KMS-11 (cell line): ENCODE data around the gene APRT.
"Not testable (repeated sequence)": the region's sequence is repeated elsewhere in the genome, so short reads cannot be mapped to it uniquely, and the experiment has no call there.

Experiments used
- H2AFZ ChIP-seq: fragments of 200-600 bp; sonication (generic); 2 replicates; pipeline ENCODE4 v1.6.1; 2016; ENCODE audit warnings: antibody characterized with exemption, mixed run types, low read depth
- H3K27ac ChIP-seq: fragments of 200-600 bp; sonication (generic); 2 replicates; pipeline ENCODE4 v1.6.1; 2016; ENCODE audit warnings: mild to moderate bottlenecking, mixed run types
- H3K27me3 ChIP-seq: fragments of 200-600 bp; sonication (generic); 2 replicates; pipeline ENCODE4 v1.6.1; 2017; ENCODE audit warnings: mild to moderate bottlenecking, low read depth, mixed run types, moderate library complexity; ENCODE audit not compliant: insufficient read depth
- H3K36me3 ChIP-seq: fragments of 200-600 bp; sonication (generic); 2 replicates; pipeline ENCODE4 v1.6.1; 2017; ENCODE audit warnings: mild to moderate bottlenecking, mixed run types; ENCODE audit not compliant: insufficient read depth
- H3K4me1 ChIP-seq: fragments of 200-600 bp; sonication (generic); 2 replicates; pipeline ENCODE4 v1.6.1; 2016; ENCODE audit warnings: mild to moderate bottlenecking, low read depth, mixed run types; ENCODE audit not compliant: poor library complexity, severe bottlenecking
- H3K4me2 ChIP-seq: fragments of 200-600 bp; sonication (generic); 2 replicates; pipeline ENCODE4 v1.7.0; 2016; ENCODE audit warnings: mild to moderate bottlenecking, mixed run types
- H3K4me3 ChIP-seq: fragments of 200-600 bp; sonication (generic); IDR thresholded peaks from 2 replicates; pipeline ENCODE4 v1.6.1; 2017; ENCODE audit warnings: low read depth, low read length, mixed read lengths; ENCODE audit not compliant: insufficient read depth
- H3K79me2 ChIP-seq: fragments of 200-600 bp; sonication (generic); 2 replicates; pipeline ENCODE4 v1.6.1; 2016; ENCODE audit warnings: low read depth, mixed run types; ENCODE audit not compliant: insufficient read depth
- H3K9ac ChIP-seq: fragments of 200-600 bp; sonication (generic); 2 replicates; pipeline ENCODE4 v1.6.1; 2016; ENCODE audit warnings: mild to moderate bottlenecking, mixed run types
- H4K20me1 ChIP-seq: fragments of 200-600 bp; sonication (generic); 2 replicates; pipeline ENCODE4 v1.6.1; 2016; ENCODE audit warnings: mild to moderate bottlenecking, mixed run types; ENCODE audit not compliant: insufficient read depth
- CTCF ChIP-seq: fragments of 200-600 bp; sonication (generic); conservative IDR thresholded peaks from 2 replicates; pipeline ENCODE4 v1.6.1; 2017; ENCODE audit warnings: low read depth, mild to moderate bottlenecking, antibody characterized with exemption, low read length, moderate library complexity, mixed read lengths

APRT gene

DNA sequence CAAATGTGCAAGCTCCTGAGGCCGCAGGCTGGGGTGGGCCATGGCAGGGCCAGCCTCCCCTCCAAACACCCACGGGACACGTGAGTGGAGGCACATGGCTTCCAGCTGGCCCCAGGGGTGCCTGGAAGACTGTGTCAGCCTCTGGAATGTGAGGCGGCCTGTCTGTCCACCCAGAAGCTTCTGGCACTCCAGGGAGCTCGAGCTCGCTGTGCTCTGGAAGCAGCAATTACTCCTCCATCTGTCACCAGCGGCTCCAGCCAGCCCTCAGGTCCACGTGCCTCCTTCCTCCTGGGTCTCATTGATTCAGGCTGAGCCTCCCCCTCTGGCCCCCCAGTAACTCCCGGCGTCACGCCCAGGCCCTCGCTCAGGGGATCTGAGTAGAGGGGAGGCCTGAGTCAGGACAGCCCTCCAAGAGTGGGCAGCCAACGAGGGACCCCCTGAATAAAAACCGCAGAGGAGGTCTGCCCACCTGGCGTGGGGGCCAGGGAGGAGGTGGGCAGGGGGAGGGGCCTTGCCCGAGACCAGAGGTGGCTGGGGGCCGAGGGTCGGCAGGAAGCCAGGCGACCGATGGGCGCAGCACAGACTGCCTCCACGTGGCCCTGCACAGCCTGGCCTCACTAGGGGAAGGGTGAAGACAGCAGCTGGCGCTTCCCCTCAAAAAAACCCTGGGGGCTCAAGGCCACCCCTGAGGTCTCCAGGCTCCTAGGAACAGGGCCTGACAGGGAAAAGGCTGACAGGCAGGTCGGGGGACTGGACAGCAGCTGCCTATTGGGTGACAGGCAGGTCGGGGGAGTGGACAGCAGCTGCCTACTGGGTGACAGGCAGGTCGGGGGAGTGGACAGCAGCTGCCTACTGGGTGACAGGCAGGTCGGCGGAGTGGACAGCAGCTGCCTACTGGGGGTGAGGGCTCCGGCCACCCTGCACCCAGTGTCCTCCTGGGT, 38.6 kb downstream of the APRT start:
- H3K27me3 ChIP-seq = no peaks in the 10 kb centered on the region
- no peak overlapping the region for H2AFZ ChIP-seq
- H3K36me3 ChIP-seq = no peaks in the 10 kb centered on the region; the same call in 1 of the 2 replicates
- no peaks in the 10 kb centered on the region for H3K4me1 ChIP-seq
- H3K79me2 ChIP-seq = peaks cover 99% of the 10 kb centered on the region
- no peak for TF ChIP-seq CTCF
- no peak overlapping the region for H3K4me2 ChIP-seq
- no peak overlapping the region for H3K27ac ChIP-seq
- H3K9ac ChIP-seq = no peak overlapping the region
- H3K4me3 ChIP-seq = no peak overlapping the region
- H4K20me1 ChIP-seq = peaks cover 59% of the 10 kb centered on the region

DNA sequence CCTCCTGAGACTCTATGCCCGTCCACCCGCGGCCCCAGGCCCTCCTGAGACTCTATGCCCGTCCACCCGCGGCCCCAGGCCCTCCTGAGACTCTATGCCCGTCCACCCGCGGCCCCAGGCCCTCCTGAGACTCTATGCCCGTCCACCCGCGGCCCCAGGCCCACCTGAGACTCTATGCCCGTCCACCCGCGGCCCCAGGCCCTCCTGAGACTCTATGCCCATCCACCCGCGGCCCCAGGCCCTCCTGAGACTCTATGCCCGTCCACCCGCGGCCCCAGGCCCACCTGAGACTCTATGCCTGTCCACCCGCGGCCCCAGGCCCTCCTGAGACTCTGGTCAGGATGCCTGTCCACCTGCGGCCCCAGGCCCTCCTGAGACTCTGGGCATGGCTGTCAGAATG, 39.9 kb downstream of the APRT start:
- H3K9ac ChIP-seq, H3K4me3 ChIP-seq, H3K27me3 ChIP-seq, H2AFZ ChIP-seq, H3K27ac ChIP-seq, H3K4me2 ChIP-seq, H3K36me3 ChIP-seq, H3K4me1 ChIP-seq: not testable (repeated sequence)
- Histone ChIP-seq H3K79me2 (peaks cover 99% of the 10 kb centered on the region), H4K20me1 (peaks cover 60% of the 10 kb centered on the region)

DNA sequence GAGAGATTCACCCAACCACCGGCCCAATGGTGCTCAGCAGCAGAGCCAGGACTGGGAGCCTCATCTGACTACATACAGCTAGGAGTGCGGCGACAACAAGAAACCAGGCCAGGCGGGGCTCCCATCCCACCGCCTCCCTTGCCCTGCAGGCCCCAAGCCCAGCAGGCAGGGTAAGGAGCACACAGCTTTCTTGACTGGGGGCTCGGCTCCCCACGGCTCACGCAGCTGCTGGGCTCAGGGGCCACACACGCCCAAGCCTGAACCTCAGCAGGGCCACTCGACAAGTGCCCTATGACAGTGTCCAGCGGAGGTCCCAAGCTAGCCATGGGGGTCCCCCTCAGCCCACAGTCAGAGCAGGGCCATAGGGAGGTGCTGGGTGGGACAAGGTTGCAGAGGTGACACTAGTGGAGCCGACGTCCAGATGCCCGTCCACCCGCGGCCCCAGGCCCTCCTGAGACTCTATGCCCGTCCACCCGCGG, 40.4 kb downstream of the APRT start:
- no peaks in the 10 kb centered on the region for H3K4me1 ChIP-seq
- no peak overlapping the region for H3K9ac ChIP-seq
- H3K27me3 ChIP-seq = no peaks in the 10 kb centered on the region

GRCh38 chr16:88770461-88771293, 41.1 kb downstream of the APRT start:
- no peak overlapping the region for H3K4me3 ChIP-seq
- H3K4me2 ChIP-seq = no peak overlapping the region
- peaks cover 67% of the 10 kb centered on the region for H4K20me1 ChIP-seq
- TF ChIP-seq CTCF = no peak
- no peak overlapping the region for H3K9ac ChIP-seq
- H3K4me1 ChIP-seq = no peaks in the 10 kb centered on the region
- no peaks in the 10 kb centered on the region for H3K27me3 ChIP-seq
- no peaks in the 10 kb centered on the region; the same call in 1 of the 2 replicates for H3K36me3 ChIP-seq
- H2AFZ ChIP-seq = no peak overlapping the region
- H3K27ac ChIP-seq = no peak overlapping the region
- H3K79me2 ChIP-seq = peaks cover 99% of the 10 kb centered on the region

More for the DNA sequence above, 40.4 kb downstream of the APRT start:
- no peak overlapping the region for H2AFZ ChIP-seq
- no peaks in the 10 kb centered on the region; the same call in 1 of the 2 replicates for H3K36me3 ChIP-seq
- peaks cover 99% of the 10 kb centered on the region for H3K79me2 ChIP-seq
- H3K27ac ChIP-seq = no peak overlapping the region
- TF ChIP-seq CTCF = no peak
- H4K20me1 ChIP-seq = peaks cover 64% of the 10 kb centered on the region
- H3K4me3 ChIP-seq = no peak overlapping the region
- no peak overlapping the region for H3K4me2 ChIP-seq
